Stimulated activated CD4-positive, alpha-beta T cell treated with anti-CD3 and anti-CD28 coated beads, Interleukin-1b, Interleukin-23, amount 100 ng/mL, for 24 hours (primary cell): ENCODE measurements around the gene CRACDL.
"Not testable (repeated sequence)": the region's sequence is repeated elsewhere in the genome, so short reads cannot be mapped to it uniquely, and the experiment has no call there.

Experiments
- DNase-seq, 4 experiments: peaks; one replicate each; pipeline ENCODE4 v3.0.0-alpha.2; 2020; ENCODE audit warnings: low read depth in 4 of 4, low spot score in 1 of 4

CRACDL gene

DNA sequence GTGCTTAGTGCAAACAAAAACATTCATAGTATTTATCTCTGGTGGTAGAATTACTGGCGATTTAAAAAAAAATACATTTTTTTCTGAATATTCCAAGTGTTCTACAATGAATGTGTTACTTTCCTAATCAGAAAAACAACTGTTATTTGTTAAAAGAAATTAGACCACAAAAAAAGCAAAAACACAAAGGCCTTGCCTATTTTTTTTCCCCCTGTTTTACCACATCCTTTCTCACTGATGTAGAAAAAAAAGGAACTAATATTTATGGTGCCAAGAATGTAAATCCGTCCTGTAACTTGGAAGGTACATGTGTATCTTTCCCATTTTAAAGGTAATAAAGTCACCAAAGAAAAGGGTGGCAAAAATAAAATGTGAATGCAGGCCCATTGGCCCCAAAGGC is 176.7 kb downstream of the CRACDL start:
- DNase-seq: no peak

- DNase-seq: no peak
Measured at GRCh38 chr2:98757904-98758421, 178.1 kb downstream of the CRACDL start.

- no peak for DNase-seq
Measured at GRCh38 chr2:98753801-98754200, 182.2 kb downstream of the CRACDL start.

DNA sequence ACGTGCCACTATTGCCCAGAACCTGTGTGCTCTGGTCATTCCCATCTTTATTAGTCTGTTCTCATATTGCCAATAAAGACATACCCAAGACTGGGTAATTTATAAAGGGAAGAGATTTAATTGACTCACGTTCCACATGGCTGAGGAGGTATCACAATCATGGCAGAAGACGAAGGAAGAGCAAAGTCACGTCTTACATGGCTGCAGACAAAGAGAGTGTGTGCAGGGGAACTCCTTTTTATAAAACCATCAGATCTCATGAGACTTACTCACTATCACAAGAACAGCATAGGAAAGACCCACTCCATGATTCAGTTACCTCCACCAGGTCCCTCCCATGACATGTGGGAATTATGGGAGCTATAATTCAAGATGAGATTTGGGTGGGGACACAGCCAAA is 183.3 kb downstream of the CRACDL start:
- not testable (repeated sequence) for DNase-seq

GRCh38 chr2:98751748-98752147 is 184.3 kb downstream of the CRACDL start:
- no peak for DNase-seq

GRCh38 chr2:98750593-98751282 is 185.3 kb downstream of the CRACDL start:
- DNase-seq: no peak

DNA sequence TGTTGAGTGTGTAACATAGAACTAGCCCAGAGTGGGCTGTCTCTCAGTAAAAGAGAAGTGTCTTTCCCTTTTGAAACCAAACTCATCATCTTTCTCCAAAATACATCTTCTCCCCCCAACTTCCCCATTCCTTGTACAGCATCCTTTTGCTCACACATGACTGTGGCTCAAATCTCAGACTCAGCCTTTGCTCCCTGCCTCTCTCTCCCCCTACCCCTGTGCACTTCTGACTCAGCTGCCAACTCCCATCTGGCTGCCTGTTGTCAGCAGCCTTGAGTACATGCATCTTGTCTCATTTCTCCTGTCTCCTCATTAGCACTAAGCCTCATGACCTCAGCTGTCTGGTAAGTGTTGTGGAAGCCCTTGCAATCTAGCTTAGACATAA is 187.0 kb downstream of the CRACDL start:
- no peak for DNase-seq

DNA sequence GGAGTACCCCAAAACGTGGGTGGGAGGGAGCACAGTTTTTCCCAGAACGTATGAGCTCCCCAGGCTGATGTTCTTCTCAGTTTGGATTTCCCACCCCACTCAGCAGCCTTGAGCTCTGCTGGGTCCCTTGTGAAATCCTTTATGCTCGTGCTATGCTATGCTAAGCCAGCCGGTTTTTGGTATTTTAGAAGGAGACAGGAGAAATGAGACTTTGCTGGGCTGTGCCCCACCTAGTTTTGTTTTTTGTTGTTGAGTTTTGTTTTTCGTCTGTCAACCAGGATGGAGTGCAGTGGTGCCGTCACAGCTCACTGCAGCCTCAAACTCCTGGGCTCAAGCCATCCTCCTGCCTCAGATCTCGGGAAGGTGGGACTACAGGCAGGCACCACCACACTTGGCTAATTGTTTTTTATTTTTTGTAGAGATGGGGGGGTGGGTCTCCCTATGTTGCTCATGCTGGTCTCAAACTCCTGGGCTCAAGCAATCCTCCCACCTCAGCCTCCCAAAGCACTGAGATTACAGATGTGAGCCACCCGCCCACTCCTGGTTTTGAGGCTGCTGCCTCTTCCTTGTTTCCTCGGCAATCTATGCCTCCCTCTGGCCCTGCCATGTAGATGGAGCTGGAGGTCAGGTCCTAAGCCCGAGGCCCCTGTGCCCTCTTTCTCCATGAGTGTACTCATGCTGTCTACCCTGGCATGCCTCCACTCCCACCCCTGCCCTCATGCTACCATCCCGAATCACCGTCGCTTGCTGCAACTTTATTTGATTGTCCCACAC is 187.5 kb downstream of the CRACDL start:
- DNase-seq: no peak

DNA sequence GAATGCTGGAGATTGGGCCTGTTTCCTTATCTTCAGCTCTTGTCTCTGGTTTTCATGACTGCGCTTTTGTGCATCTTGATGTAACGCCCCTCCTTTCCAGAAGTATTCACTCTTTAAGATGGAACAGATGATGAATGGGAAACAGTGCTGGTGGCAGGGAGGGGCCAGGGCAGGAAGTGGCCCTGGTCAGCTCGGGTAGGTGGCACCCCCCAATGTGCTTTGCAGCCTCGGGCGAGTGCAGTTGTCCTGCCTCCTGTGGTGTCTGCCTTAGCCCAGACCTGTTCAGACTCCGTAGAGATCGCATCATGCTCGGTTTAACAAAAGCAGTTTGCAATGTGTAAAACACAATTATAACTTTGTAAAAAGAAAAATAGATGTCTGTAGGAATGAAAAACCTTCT is 188.1 kb downstream of the CRACDL start:
- DNase-seq: no peak

DNA sequence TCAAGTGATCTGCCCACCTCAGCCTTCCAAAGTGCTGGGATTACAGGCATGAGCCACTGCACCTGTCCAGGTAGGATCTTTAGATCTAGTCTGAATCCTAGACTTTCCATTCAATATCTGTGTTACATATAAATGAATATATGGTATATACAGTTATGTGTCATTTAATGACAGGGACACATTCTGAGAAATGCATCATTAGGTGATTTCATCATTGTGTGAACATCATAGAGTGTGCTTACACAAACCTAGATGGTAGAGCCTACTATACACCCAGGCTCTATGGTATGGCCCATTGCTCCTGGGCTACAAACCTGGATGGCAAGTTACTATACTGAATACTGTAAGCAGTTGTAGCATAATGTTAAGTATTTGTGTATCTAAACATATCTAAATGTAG is 189.6 kb downstream of the CRACDL start:
- no peak for DNase-seq

- DNase-seq: no peak
Measured at GRCh38 chr2:98744595-98744994, 191.4 kb downstream of the CRACDL start.
